NCI-H2196 treated with DMSO at 0.1 percent for 48 hours (cell line): ENCODE measurements around the gene RNU4-1.
"Not testable (repeated sequence)": the region's sequence is repeated elsewhere in the genome, so short reads cannot be mapped to it uniquely, and the experiment has no call there.

Experiments
- DNase-seq: peaks from one replicate; lab custom pipeline; 2025; ENCODE audit not compliant: unreplicated experiment; lab: John Stamatoyannopoulos, UW

The RNU4-1 gene

DNA sequence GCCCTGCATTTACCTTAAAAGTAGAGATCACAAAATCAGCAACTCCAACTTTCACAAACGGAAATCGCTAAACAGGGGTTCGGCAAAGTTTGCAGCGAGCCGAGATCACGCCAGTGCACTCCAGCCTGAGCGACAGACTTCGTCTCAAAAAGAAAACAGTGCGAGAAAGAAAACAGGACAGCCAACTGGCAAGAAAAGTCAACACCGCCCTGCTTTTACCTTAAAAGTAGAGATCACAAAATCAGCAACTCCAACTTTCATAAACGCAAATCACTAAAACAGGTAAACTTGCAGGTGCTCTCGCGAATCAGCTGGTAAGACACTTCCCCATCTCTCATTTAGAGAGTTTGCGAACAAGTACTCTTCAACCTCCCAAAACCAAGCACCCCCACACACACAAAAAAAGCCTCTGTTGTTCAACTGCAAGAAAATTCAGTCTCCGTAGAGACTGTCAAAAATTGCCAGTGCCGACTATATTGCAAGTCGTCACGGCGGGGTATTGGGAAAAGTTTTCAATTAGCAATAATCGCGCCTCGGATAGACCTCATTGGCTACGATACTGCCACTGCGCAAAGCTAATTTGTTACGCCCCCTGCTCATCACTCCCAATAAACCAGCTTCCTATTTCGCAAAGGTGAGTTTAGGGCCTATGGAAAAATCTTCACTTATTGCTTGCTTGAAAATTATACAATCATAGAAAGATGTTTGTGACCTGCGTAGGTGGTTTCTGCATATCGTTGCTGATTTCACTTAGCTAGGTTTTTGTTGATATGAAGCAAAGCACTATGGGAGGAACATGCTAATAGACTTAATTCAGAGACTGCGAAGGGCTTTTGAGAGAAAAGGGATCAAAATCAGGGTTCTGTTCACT lies at the start of gene RNU4-1:
TSS of gene RNU4-1 (minus strand) at position 577 of the 871 bp plus-strand sequence.
- DNase-seq, result peak; percentile 62

- DNase-seq, result no peak
These were observed 49.4 kb upstream of the RNU4-1 start for GRCh38 chr12:120342175-120343038.

DNA sequence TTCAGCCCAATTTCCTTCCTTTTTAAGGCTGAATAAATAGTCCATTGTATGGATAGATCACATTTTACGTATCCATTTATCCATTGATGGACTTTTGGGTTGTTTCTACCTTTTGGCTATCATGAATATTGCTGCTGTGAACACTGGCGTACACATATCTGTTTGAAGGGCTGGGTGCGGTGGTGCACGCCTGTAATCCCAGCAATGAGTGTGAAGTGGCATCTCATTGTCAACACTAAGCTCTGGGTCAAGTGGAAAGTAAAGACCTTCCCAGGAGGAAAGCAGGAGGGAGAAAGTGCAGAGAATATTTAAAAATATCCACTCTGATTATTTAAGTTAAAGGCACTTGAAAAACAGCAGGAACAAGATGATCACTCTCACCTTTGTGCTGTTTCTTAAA lies 46.2 kb upstream of the RNU4-1 start:
- no peak for DNase-seq

DNA sequence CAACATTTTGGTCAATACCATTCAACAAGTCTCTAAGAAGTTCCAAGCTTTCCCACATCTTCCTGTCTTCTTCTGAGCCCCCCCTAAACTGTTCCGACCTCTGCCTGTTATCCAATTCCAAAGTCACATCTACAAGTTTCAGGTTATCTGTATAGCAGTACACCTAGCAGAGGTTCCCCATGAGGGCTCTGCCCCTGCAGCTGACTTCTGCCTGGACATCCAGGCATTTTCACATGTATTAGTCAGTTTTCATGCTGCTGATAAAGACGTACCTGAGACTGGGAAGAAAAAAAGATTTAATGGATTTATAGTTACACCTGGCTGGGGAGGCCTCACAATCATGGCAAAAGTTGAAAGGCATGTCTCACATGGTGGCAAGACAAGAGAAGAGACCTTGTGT lies 44.7 kb upstream of the RNU4-1 start:
- no peak for DNase-seq

DNA sequence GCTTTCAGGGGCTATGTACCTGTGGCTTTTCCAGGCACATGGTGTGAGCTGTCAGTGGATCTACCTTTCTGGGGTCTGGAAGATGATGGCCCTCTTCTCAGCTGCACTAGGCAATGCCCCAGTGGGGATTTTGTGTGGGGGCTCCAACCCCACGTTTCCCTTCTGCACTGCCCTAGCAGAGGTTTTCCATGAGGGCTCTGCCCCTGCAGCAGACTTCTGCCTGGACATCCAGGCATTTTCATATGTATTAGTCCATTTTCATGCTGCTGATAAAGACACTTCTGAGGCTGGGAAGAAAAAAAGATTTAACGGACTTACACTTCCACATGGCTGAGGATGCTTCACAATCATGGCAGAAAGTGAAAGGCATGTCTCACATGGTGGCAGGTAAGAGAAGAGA lies 43.4 kb upstream of the RNU4-1 start:
- DNase-seq, result not testable (repeated sequence)

DNA sequence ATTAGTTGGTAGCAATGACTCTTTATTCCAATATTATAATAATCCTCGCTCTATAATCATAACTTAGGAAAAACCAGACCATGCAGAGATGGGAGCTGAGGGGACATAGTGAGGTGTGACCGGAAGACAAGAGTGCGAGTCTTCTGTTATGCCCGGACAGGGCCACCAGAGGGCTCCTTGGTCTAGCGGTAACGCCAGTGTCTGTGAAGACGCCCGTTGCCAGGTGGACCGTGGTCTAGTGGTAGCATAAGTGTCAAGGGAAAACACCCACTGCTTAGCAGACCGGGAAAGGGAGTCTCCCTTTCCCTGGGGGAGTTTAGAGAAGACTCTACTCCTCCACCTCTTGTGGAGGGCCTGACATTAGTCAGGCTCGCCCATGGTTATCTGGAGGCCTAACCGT lies 42.4 kb upstream of the RNU4-1 start:
- DNase-seq, result peak; percentile 22

DNA sequence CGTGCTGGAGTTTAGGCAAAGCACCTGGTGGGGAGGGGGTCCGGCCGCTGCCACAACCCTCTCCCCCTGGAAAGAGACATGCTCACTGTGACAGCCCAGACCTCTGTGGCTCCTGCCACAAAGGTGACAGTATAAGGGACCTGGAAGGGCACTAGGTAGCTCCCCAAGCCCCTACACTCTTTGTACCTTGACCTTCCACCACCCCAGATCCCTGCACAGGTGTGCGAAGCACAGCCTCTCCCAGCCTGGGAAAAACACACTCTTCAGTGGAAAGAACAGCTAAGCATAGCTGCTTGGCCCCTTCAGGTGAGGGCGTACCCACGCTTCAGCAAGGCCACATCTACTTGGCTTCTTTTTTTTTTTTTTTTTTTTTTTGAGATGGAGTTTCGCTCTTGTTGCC lies 39.5 kb upstream of the RNU4-1 start:
- no peak for DNase-seq

DNA sequence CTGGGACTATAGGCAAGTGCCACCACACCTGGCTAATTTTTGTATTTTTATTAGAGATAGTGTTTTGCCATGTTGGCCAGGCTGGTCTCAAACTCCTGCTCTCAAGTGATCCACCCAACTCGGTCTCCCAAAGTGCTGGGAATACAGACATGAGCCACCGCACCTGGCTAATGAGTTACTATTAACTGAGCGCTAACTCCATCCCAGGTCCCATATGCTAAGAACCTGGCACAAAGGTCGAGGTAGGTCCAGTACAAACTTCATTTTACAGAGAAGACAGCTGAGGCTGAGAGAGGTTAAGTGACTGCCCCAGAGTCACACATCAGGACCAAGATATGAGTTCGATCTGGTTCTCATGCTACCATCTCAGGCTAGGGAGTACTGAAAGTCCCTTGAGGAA lies 39.0 kb upstream of the RNU4-1 start:
- no peak for DNase-seq

DNA sequence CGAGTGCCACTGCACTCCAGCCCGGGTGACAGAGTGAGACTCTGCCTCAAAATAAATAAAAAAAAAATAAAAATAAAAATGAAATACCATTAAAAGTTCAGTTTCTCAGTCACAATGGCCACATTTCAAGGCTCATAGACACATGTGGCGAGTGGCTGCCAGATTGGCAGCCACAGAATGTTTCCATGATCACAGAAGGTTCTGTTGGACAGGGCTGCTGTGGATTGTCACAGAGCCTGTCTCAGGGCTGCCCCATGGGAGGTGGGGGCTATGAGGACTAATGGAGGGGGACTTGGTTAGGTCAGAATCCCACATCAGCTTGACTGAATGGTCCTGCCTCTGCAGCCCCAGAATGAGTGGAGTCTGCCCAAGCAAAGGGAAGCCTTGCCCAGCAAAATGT lies 38.4 kb upstream of the RNU4-1 start:
- no peak for DNase-seq

GRCh38 chr12:120328228-120328627 lies 35.2 kb upstream of the RNU4-1 start:
- no peak for DNase-seq

GRCh38 chr12:120327593-120327992 lies 34.6 kb upstream of the RNU4-1 start, which contains the start of gene PLA2G1B:
TSS of gene PLA2G1B (minus strand) at chr12:120327779. CDS start at chr12:120327753, 26 bp downstream.
- DNase-seq, result no peak

GRCh38 chr12:120324841-120325417 lies 31.9 kb upstream of the RNU4-1 start:
- no peak for DNase-seq

- no peak for DNase-seq
These were observed 30.7 kb upstream of the RNU4-1 start for GRCh38 chr12:120323772-120324171.

GRCh38 chr12:120321382-120322202 lies 28.6 kb upstream of the RNU4-1 start:
- DNase-seq, result no peak

- DNase-seq, result peak; percentile 99
These were observed 24.4 kb upstream of the RNU4-1 start for GRCh38 chr12:120317224-120318105.

DNA sequence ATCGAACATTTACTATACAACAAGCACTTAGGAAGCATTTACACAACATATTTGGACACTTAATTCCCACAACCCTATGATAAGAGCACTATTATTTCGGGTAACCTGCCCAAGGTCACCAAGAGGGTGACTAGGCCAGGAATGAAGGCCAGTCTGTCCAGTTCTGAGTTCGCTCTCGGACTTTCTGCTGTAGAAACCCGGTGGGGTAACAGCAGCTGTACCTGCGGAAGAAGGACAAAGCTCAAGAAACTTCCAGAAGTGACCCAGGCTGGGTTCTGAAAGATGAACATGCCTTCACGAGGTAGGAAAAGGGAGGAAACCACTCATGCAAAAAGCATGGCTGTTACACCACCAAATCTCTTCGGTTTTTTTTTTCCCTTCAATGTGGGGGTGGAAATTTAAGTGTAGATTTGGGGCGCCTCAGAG lies 23.8 kb upstream of the RNU4-1 start:
- no peak for DNase-seq

DNA sequence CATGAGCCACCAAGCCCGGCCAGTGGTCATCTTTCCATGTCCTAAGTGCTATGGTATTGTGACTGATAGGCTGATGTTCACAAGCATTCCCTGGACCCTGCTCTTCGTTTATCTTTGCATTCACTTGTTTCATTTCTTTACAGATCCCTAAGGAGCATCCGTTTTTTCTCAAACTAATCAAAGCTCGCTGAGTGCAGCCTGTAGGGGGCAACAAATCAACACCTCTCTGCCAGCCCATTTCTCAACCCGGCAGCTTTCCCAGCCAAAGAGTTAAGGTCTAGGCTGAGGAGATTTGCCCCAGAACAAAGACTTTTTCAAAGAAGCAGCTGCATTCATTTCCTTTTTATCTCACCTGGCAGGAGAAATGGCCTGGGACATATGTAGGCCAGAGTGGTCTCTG lies 21.2 kb upstream of the RNU4-1 start:
- no peak for DNase-seq

- peak; percentile 88 for DNase-seq
These were observed 9.2 kb upstream of the RNU4-1 start, which contains the start of gene SIRT4 for GRCh38 chr12:120301962-120302815. TSS of gene SIRT4 (plus strand) at chr12:120302321. CDS start at chr12:120303562, 1,241 bp downstream.

DNA sequence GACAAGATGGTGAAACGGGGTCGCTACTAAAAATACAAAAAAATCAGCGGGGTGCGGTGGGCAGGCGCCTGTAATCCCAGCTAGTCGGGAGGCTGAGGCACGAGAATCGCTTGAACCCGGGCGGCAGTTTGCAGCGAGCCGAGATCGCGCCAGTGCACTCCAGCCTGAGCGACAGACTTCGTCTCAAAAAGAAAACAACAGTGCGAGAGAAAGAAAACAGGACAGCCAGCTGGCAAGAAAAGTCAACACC lies 701 bp downstream of the RNU4-1 start:
- DNase-seq, result no peak
